Mesenchymal stem cell (in vitro differentiated cells and primary cell): Measurements from ENCODE around the gene LEUTX.

Experiments used
- DNase-seq: peaks from one replicate; pipeline ENCODE4 v3.0.0-alpha.2; 2013
- H2AFZ ChIP-seq: one replicate; pipeline ENCODE4 v1.6.1; 2013; ENCODE audit warnings: low read depth, mild to moderate bottlenecking, control low read depth, inconsistent platforms, low read length, moderate library complexity
- H2AK5ac ChIP-seq: 2 replicates; pipeline ENCODE4 v1.6.1; 2013; ENCODE audit warnings: low read length, moderate library complexity, mild to moderate bottlenecking, inconsistent platforms; ENCODE audit not compliant: severe bottlenecking
- H2BK120ac ChIP-seq: one replicate; pipeline ENCODE4 v1.6.1; 2013; ENCODE audit warnings: low read depth, mild to moderate bottlenecking, inconsistent platforms, low read length, moderate library complexity
- H2BK12ac ChIP-seq, 2 experiments: one replicate each; pipeline ENCODE4 v1.6.1; 2013; ENCODE audit warnings: inconsistent platforms in 2 of 2, low read length in 2 of 2, mild to moderate bottlenecking in 2 of 2, moderate library complexity in 2 of 2, control low read depth in 1 of 2
- H2BK15ac ChIP-seq: one replicate; pipeline ENCODE4 v1.6.1; 2013; ENCODE audit warnings: mild to moderate bottlenecking, low read depth, inconsistent platforms; ENCODE audit not compliant: poor library complexity, severe bottlenecking
- H2BK5ac ChIP-seq: 2 replicates; pipeline ENCODE4 v1.6.1; 2013; ENCODE audit warnings: low read depth, mild to moderate bottlenecking, low read length, control low read depth, inconsistent platforms; ENCODE audit not compliant: poor library complexity, severe bottlenecking
- H3K14ac ChIP-seq, 2 experiments: one replicate each; pipeline ENCODE4 v1.6.1; 2013; ENCODE audit warnings: inconsistent platforms in 2 of 2, low read length in 2 of 2, control low read depth in 1 of 2, mild to moderate bottlenecking in 1 of 2, moderate library complexity in 1 of 2
- H3K18ac ChIP-seq, 2 experiments: one replicate each; pipeline ENCODE4 v1.6.1; 2013; ENCODE audit warnings: inconsistent platforms in 2 of 2, low read length in 2 of 2, control low read depth in 1 of 2, low read depth in 1 of 2, mild to moderate bottlenecking in 1 of 2
- H3K23ac ChIP-seq, 2 experiments: one replicate each; pipeline ENCODE4 v1.6.1; 2013; ENCODE audit warnings: inconsistent platforms in 2 of 2, low read length in 2 of 2, mild to moderate bottlenecking in 2 of 2, moderate library complexity in 2 of 2, control low read depth in 1 of 2
- H3K27ac ChIP-seq: 2 replicates; pipeline ENCODE4 v1.5.1; 2013; ENCODE audit warnings: mild to moderate bottlenecking, moderate library complexity, low read length, control low read depth, inconsistent platforms; ENCODE audit not compliant: poor library complexity, severe bottlenecking
- H3K27me3 ChIP-seq, 2 experiments: 2 replicates each; pipeline versions ENCODE4 v1.6.1 to v1.7.0; 2013; ENCODE audit warnings: low read length in 2 of 2, mild to moderate bottlenecking in 2 of 2, moderate library complexity in 2 of 2, control low read depth in 1 of 2, inconsistent platforms in 1 of 2; ENCODE audit not compliant: control insufficient read depth in 1 of 2, insufficient read depth in 1 of 2
- H3K36me3 ChIP-seq, 2 experiments: 2 replicates each; pipeline versions ENCODE4 v1.6.1 to v1.7.0; 2013; ENCODE audit warnings: low read length in 2 of 2, control low read depth in 1 of 2, inconsistent platforms in 1 of 2, low read depth in 1 of 2, mild to moderate bottlenecking in 1 of 2; ENCODE audit not compliant: insufficient read depth in 2 of 2, control insufficient read depth in 1 of 2
- H3K4ac ChIP-seq, 2 experiments: one replicate each; pipeline ENCODE4 v1.6.1; 2013; ENCODE audit warnings: inconsistent platforms in 2 of 2, low read length in 2 of 2, mild to moderate bottlenecking in 2 of 2, moderate library complexity in 2 of 2, control low read depth in 1 of 2, low read depth in 1 of 2
- H3K4me1 ChIP-seq: 2 replicates; pipeline ENCODE4 v1.6.1; 2013; ENCODE audit warnings: low read depth, low read length, control low read depth; ENCODE audit not compliant: control insufficient read depth, insufficient read depth
- H3K4me2 ChIP-seq: 2 replicates; pipeline ENCODE4 v1.6.1; 2013; ENCODE audit warnings: low read length, mild to moderate bottlenecking, inconsistent platforms; ENCODE audit not compliant: poor library complexity, severe bottlenecking
- H3K4me3 ChIP-seq, 2 experiments: 2 replicates each; pipeline versions ENCODE4 v1.5.1 to v1.7.0; 2013; ENCODE audit warnings: low read length in 2 of 2, mild to moderate bottlenecking in 2 of 2, control low read depth in 1 of 2, low read depth in 1 of 2; ENCODE audit not compliant: insufficient read depth in 1 of 2
- H3K79me1 ChIP-seq: replicated peaks from 2 replicates; pipeline ENCODE4 v1.6.1; 2013; ENCODE audit warnings: mild to moderate bottlenecking, control low read depth, low read length, inconsistent platforms; ENCODE audit not compliant: poor library complexity, severe bottlenecking
- H3K9ac ChIP-seq: 2 replicates; pipeline ENCODE4 v1.7.0; 2013; ENCODE audit warnings: mild to moderate bottlenecking, low read length, moderate library complexity
- H3K9me3 ChIP-seq: 2 replicates; pipeline ENCODE4 v1.7.0; 2013; ENCODE audit warnings: mild to moderate bottlenecking, low read length; ENCODE audit not compliant: control insufficient read depth
- H4K8ac ChIP-seq: one replicate; pipeline ENCODE4 v1.6.1; 2013; ENCODE audit warnings: inconsistent platforms, mild to moderate bottlenecking, low read length, moderate library complexity
- H4K91ac ChIP-seq: one replicate; pipeline ENCODE4 v1.6.1; 2013; ENCODE audit warnings: mild to moderate bottlenecking, low read length, inconsistent platforms
- WGBS: methylation state at CpG from one replicate; pipeline ENCODE4 v1.1.7; 2013; ENCODE audit warnings: mixed read lengths; 5-methylcytosine and 5-hydroxymethylcytosine counted together

The LEUTX gene

GRCh38 chr19:39738814-39739213 lies 39.8 kb upstream of the LEUTX start:
- no peak overlapping the region for H3K18ac ChIP-seq
- no peak overlapping the region for H3K9ac ChIP-seq
- H2BK15ac ChIP-seq, result no peak overlapping the region
- H3K27me3 ChIP-seq, result peaks cover 4 to 21% of the 10 kb centered on the region in 2 experiments
- no peak overlapping the region for H3K4me3 ChIP-seq
- H4K91ac ChIP-seq, result no peak overlapping the region
- no peaks in the 10 kb centered on the region for H3K79me1 ChIP-seq
- H2BK5ac ChIP-seq, result no peak overlapping the region
- no peak overlapping the region for H3K14ac ChIP-seq
- H3K23ac ChIP-seq, result no peak overlapping the region
- H3K36me3 ChIP-seq, result no peaks in the 10 kb centered on the region
- no peaks in the 10 kb centered on the region for H3K4me1 ChIP-seq
- no peak overlapping the region for H3K4ac ChIP-seq
- H3K4me2 ChIP-seq, result no peak overlapping the region
- H3K9me3 ChIP-seq, result no peaks in the 10 kb centered on the region
- DNase-seq, result no peak
- no peak overlapping the region for H2BK120ac ChIP-seq
- no peak overlapping the region for H3K27ac ChIP-seq
- H4K8ac ChIP-seq, result no peak overlapping the region
- no peak overlapping the region for H2AFZ ChIP-seq
- no peak overlapping the region for H2BK12ac ChIP-seq
- no peak overlapping the region for H2AK5ac ChIP-seq
- 68% methylated on average over 2 of the region's 3 CpGs for WGBS

DNA sequence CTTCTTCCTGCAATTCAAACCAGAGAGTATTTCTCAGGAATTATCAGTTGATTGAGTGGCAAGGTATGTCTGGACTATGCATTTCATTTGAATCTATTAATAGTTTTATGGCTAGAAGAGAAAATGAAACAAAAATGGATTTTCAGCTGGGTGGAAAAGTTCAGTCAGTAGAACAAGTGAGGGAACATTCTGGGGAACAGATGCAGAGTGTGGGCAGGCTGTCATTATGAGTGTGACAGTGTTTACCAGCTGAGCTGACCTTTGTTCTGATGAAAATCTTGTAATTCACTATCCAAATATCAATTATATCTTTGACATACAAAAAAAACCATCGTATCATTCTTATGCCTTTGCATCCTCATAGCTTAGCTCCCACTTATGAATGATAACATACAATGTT lies 38.3 kb upstream of the LEUTX start:
- Histone ChIP-seq H3K79me1 (no peaks in the 10 kb centered on the region), H2BK120ac (no peak overlapping the region), H3K4ac (no peak overlapping the region), H3K9ac (no peak overlapping the region), H4K8ac (no peak overlapping the region), H3K27ac (no peak overlapping the region), H2AK5ac (no peak overlapping the region), H2AFZ (no peak overlapping the region), H3K23ac (no peak overlapping the region), H3K27me3 (peaks cover 4 to 21% of the 10 kb centered on the region in 2 experiments), H3K4me3 (no peak overlapping the region), H3K14ac (no peak overlapping the region), H2BK5ac (no peak overlapping the region), H3K18ac (no peak overlapping the region), H4K91ac (no peak overlapping the region), H2BK12ac (no peak overlapping the region), H3K36me3 (no peaks in the 10 kb centered on the region), H2BK15ac (no peak overlapping the region), H3K4me2 (no peak overlapping the region), H3K9me3 (no peaks in the 10 kb centered on the region), H3K4me1 (no peaks in the 10 kb centered on the region)
- WGBS, result 93% methylated on average over 1 of the region's 1 CpG
- DNase-seq, result no peak

DNA sequence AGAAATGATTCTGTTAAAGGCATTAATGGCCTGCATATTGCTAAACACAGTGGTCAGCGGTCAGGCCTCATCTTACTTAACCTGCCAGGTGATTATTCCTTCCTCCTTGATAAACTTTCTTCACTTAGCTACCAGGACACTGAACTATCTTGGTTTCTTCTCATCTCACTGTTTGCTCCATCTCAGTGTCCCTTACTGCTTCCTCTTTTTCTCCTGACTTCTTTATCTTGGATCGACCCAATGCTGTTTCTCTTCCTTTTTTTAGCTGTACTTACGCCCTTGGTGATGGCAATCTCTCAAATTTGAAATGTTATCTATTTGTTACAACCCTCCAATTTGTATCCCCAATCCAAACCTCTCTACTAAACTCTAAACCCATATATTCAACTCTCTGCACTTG lies 33.0 kb upstream of the LEUTX start:
- Histone ChIP-seq H3K4me1 (no peaks in the 10 kb centered on the region), H3K4me3 (no peak overlapping the region)

DNA sequence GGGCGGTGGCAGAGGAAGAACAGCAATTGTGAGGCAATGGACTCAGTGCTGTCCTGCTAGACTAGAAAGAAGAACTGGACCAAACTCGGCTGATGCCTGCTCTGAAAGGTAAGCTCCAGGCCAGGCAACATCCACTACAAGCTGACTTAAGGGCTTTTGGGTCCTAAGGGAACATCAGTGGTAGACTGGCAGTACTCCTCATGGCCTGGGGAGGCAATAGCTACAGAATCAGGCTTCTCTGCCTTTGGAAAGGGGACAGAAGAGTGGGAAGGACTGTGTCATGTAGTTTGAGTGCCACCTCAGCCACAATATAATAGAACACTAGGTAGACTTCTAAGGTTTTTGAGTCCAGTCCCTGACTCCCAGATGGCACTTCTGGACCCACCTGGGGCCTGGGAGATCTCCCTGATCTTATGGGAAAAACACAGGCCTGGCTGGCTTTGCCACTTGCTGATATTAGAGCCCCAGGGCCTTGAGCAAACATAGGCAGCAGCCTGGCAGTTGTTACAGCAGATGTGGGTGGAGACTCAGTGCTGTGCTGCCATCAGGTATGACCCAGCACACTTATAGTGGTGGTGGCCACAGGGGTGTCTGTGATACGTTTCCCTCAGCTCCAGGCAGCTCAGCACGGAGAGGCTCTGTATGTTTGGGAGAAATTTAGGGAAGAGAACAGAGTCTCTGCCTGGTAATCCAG lies 31.7 kb upstream of the LEUTX start:
- 59% methylated on average over 4 of the region's 4 CpGs for WGBS
- H3K4me1 ChIP-seq, result no peaks in the 10 kb centered on the region
- H3K18ac ChIP-seq, result no peak overlapping the region
- no peak overlapping the region for H2AFZ ChIP-seq
- H3K23ac ChIP-seq, result no peak overlapping the region
- no peak for DNase-seq
- no peaks in the 10 kb centered on the region for H3K36me3 ChIP-seq
- H4K8ac ChIP-seq, result no peak overlapping the region
- no peak overlapping the region for H3K27ac ChIP-seq
- H3K4me3 ChIP-seq, result no peak overlapping the region
- H2BK120ac ChIP-seq, result no peak overlapping the region
- no peak overlapping the region for H2BK5ac ChIP-seq
- no peak overlapping the region for H3K9ac ChIP-seq
- H4K91ac ChIP-seq, result no peak overlapping the region
- peak overlapping the region in 1 of 2 experiments; percentile 55 for H3K14ac ChIP-seq
- H2BK12ac ChIP-seq, result no peak overlapping the region
- H2BK15ac ChIP-seq, result no peak overlapping the region
- no peak overlapping the region for H3K4ac ChIP-seq
- H3K9me3 ChIP-seq, result no peaks in the 10 kb centered on the region
- no peak overlapping the region for H3K4me2 ChIP-seq
- peaks cover 9 to 16% of the 10 kb centered on the region in 2 experiments for H3K27me3 ChIP-seq
- no peak overlapping the region for H2AK5ac ChIP-seq
- no peaks in the 10 kb centered on the region for H3K79me1 ChIP-seq

More for the DNA sequence above, 33.0 kb upstream of the LEUTX start:
- no peak overlapping the region for H3K4ac ChIP-seq
- H2BK12ac ChIP-seq, result no peak overlapping the region
- no peak overlapping the region for H4K8ac ChIP-seq
- no peak overlapping the region for H3K14ac ChIP-seq
- H3K4me2 ChIP-seq, result no peak overlapping the region
- no peak overlapping the region for H3K9ac ChIP-seq
- H2BK15ac ChIP-seq, result no peak overlapping the region
- DNase-seq, result no peak
- H3K23ac ChIP-seq, result no peak overlapping the region
- H3K9me3 ChIP-seq, result no peaks in the 10 kb centered on the region
- no peak overlapping the region for H4K91ac ChIP-seq
- H2BK5ac ChIP-seq, result no peak overlapping the region
- no peak overlapping the region for H2AFZ ChIP-seq
- no peaks in the 10 kb centered on the region for H3K79me1 ChIP-seq
- H3K36me3 ChIP-seq, result no peaks in the 10 kb centered on the region
- peaks cover 6% of the 10 kb centered on the region in 2 experiments for H3K27me3 ChIP-seq
- H3K27ac ChIP-seq, result no peak overlapping the region
- no peak overlapping the region for H2BK120ac ChIP-seq
- no peak overlapping the region for H2AK5ac ChIP-seq
- H3K18ac ChIP-seq, result no peak overlapping the region
- 40% methylated on average over 3 of the region's 3 CpGs for WGBS
